CD4-positive, alpha-beta T cell treated with Interferon gamma for 1 hour (primary cell): Measurements from ENCODE around the gene C9orf50.
"Not testable (repeated sequence)": the region's sequence is repeated elsewhere in the genome, so short reads cannot be mapped to it uniquely, and the experiment has no call there.

ENCODE experiments used
- DNase-seq: peaks from one replicate; pipeline ENCODE4 v3.0.0-alpha.2; 2020

C9orf50 gene, protein sequence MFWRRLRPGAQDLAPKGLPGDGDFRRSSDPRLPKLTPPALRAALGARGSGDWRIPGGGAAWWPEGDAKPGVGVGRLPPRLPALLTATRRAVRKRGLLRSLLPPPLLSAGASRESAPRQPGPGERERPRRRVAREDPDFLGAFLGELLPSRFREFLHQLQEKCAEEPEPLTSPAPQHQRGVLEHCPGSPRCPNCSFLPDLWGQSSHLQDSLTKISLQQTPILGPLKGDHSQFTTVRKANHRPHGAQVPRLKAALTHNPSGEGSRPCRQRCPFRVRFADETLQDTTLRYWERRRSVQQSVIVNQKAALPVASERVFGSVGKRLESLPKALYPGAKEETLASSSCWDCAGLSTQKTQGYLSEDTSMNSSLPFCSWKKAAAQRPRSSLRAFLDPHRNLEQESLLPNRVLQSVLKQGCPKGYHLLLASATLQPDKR

GRCh38 chr9:129620669-129621295 lies at the start of gene C9orf50:
Gene C9orf50 (minus strand): TSS chr9:129621101. CDS start chr9:129620574, 527 bp downstream.
- DNase-seq, result no peak

DNA sequence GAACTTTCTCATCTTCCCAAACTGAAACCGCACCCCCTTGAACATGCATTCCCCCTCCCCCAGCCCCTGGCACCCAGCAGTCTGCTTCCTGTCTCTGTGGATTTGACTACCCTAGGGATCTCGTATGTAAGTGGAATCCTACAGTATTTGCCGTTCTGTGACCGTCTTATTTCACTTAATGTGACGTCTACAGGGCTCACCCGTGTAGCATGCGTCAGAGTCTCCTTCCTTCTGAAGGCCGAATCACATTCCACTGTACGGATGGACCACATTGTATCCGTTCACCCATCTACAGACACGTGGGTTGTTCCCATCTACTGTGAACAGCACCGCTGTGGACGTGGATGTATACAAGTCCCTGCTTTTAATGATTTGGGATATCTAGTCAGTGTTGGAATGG lies 49.0 kb upstream of the C9orf50 start:
- DNase-seq, result no peak

GRCh38 chr9:129669141-129669718 lies 48.3 kb upstream of the C9orf50 start:
- no peak for DNase-seq

DNA sequence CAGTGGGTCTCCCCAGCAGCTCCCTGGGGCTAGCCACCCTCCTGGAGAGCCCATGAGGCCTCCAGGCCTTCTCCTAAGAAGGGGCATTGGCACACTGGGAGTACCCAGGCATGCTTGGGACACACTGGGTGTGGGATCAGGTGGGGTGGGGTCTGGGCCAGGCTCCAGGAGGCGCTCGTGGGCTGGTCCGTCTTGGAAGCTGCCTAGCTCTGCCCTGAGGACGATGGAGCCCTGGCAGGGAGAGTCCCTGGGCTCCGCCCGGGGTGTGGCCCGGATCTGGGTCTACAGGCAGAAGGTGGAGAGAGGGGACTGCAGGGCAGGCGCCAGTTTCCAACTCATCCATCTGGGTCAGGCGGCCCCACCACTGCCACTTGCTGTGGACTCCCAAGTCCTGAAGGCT lies 46.9 kb upstream of the C9orf50 start:
- no peak for DNase-seq

DNA sequence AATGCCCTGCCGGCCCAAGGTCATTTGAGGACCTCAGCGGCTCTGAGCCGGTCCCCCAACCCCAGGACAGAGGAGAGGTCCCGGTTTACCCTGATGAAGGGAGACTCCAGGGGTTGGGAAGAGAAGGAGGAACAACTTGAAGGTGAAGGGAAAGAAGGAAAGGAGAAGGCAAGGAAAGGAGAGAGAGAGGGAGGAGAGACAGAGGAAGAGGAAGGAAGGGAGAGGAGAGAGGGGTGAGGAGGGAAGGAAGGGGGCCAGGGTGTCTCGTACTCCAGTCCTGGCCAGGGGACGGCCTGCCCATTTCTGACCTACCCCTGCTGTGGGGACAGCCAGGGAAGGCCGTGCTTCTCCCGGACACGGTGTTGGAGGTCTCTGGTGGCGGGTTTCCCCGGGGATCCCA lies 46.5 kb upstream of the C9orf50 start:
- DNase-seq, result no peak

DNA sequence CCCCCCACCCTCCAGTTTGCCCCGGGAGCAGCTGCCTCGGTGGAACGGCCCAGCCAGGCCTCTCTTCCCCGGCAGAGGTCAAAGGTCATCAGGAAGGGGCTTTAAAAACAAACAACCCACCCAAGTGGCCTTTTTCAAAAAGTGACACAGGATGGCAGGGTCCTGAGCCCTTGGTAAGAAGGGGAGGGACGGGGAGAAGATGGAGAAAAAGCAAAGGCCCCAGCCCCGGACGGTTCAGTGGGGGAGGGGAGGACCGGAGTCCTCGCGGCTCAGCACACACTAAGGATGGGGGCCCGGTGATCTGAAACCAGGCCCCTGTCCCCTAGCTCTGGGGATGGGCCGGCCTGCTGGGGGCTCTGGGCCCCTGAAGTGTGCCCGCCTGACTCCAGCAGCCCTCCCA lies 45.7 kb upstream of the C9orf50 start:
- DNase-seq, result no peak

DNA sequence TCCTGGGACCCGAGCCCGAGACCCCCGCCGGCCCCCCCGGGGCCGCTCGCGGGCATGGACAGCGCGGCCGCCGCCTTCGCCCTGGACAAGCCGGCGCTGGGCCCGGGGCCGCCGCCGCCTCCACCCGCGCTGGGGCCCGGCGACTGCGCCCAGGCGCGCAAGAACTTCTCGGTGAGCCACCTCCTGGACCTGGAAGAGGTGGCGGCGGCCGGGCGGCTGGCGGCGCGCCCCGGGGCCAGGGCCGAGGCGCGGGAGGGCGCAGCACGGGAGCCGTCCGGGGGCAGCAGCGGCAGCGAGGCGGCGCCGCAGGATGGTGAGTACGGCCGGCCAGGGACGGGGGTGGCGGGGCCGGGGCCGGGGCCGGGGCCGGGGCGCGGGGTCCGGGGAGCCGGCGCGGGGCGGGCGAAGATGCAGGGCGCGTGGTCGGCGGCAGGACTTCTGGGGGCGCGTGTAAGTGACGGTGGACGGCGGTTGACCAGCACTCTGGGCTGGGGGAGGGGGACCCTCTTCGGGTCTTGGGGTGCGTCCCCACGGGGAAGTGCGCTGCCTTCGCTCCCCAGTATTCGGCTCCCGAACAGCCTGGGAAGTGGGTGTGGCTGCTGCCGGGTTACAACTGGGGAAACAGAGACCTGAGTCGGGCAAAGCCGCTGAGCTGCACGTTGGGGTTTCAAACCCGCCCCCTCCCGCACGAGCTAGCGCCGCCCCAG lies 45.1 kb upstream of the C9orf50 start:
- DNase-seq, result no peak

DNA sequence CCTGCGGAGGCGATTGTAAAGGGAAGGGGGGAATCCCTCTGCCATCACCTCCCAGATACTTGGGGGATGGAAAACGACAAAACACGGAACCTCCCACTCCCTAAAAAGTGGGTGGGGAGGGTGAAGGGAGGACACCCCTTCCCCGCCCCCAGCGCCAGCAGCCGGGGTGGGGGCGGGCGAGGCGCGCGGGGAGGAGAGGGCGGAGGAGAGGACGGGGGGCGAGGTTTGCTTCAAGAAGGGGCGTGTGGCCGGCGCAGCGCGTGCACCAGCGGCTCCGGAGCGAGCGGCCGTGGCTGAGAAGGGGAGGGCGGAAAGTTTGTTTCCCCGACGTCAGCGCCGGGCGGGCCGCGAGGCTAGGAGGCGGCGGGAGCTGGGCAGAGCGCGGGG lies 44.5 kb upstream of the C9orf50 start, which contains the start of gene PRRX2:
Gene PRRX2 (plus strand): TSS at position 259 of the 387 bp plus-strand sequence. CDS start 221 bp downstream, outside the sequence.
- DNase-seq, result no peak

DNA sequence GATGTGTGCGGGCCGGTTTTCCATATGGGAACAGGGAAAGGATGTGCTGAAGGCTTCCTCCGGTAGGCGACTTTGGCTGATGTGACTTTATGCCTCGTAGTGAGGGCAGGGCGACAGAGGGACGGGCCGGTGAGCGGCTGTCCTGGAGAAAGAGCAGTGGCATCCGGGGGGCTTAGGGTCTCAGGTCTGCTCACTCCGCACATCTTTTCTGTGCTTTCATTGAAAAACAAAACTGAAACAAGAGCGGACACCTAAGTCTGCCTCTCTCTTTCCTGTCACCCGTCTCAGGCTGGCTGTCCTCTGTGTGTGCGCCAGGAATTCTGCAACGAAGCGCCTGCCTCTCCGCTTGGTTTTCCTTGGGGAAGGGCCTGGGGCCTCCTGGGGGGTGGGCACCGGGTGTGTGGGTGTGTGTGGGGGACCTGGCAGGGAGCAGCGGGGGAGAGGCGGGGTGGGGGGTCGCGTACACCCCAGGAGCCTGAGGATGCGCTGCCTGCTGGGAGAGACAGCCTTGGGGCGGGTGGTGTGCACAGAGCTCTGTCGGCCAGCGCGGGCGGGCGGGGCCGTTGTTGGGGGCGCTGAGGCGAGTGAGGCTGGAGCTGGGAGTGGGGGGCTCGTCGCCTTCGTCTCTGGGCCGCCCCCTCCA lies 44.0 kb upstream of the C9orf50 start:
- DNase-seq, result no peak

DNA sequence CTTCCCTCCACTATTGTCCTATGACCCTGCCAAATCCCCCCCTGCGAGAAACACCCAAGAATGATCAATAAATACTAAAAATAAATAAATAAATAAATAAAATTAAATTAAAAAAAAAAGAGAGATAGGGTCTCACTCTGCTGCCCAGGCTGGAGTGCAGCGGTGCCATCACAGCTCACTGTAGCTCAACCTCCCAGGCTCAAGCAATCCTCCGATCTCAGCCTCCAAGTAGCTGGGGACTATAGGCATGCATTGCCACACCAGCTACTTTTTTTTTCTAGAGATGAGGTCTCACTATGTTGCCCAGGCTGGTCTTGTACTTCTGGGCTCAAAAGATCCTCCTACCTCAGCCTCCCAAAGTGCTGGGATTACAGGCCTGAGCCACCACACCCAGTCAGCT lies 41.3 kb upstream of the C9orf50 start:
- not testable (repeated sequence) for DNase-seq

DNA sequence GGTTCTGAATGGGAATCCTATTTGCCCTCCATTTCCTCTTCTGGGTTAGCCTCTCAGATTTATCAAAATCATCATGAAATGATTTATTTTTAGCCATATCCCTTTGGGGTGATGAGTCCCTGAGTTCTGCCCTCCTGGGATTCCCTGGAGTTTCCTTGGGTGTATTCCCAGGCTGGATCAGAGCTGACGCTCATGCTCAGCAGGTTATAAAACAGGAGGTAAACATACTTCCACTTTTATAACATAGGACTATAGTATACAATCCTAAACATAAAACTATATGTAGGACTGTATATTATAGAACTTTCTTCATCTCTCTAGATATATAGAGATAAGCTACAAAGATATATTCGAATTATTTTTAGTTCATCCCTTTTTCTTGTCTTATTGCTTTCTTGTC lies 40.1 kb upstream of the C9orf50 start:
- DNase-seq, result no peak

GRCh38 chr9:129656795-129657390 lies 36.0 kb upstream of the C9orf50 start:
- no peak for DNase-seq

DNA sequence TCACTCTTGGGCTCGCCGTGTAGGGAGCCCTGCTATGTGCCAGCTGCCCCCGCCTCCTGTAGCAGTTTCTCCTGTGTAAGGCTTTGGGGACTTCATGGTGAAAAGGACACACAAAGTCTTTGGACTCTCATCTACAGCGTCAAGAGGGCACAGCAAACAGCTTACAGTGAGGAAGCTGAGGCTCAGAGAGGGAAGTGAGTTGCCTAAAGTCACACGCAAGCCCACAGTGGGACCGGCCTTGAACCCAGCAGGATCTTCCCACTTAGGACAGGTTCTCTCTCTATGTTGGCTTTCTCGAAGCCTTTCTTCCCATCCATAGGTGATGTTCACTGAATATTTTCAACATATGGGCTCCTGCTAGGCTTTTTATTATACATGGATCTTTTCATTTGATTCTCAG lies 34.8 kb upstream of the C9orf50 start:
- DNase-seq, result no peak

DNA sequence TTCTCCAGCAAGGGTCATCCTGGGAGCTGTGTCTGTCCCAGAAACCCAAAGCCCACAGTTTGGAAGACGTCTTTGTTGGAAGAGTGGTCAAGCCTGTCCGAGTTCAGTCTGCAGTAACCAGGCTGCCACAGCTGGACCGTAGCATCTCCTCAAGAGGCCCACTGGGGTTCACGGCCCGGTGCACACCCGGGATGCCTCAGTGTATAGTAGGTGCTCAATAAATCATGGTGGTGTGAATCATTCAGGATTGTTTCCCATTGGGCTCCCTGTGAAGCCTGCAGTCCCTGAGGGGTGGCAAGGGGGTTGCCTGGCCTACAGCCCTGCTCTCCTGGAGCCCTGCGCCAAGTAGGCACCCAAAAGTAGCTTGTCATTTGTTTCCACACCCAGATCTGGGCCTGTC lies 34.3 kb upstream of the C9orf50 start:
- DNase-seq, result no peak

- no peak for DNase-seq
Observed at GRCh38 chr9:129654554-129655040, 33.7 kb upstream of the C9orf50 start.

- no peak for DNase-seq
Observed at GRCh38 chr9:129653823-129654553, 33.1 kb upstream of the C9orf50 start.

DNA sequence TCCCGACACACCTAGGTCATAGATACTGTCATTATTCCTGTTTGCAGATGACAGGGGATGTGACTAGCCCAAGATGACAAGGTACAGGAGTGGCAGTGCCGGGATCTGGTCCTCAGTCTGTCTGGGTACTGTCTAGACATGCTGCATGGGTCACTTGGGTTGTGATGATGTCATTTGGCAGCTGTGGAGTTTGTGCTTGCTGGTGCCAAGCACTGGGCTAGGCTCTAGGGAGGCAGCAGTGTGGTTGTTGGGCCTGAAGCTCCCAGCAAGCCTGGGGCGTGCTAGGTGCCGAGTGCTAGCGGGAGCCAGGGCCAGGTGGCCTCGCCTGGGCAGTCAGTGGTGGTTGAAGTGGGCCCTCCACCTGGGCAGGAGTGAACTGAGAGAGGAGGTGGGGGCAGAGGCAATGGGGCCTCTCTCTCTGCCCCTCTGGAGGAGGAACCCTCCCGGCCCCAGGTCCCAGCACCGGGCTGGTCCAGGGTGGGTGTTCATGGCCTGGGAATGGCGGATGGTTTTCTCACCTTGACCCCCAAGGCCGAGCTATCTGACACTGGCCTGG lies 29.9 kb upstream of the C9orf50 start:
- no peak for DNase-seq

- no peak for DNase-seq
Observed at GRCh38 chr9:129649726-129650679, 29.1 kb upstream of the C9orf50 start.

DNA sequence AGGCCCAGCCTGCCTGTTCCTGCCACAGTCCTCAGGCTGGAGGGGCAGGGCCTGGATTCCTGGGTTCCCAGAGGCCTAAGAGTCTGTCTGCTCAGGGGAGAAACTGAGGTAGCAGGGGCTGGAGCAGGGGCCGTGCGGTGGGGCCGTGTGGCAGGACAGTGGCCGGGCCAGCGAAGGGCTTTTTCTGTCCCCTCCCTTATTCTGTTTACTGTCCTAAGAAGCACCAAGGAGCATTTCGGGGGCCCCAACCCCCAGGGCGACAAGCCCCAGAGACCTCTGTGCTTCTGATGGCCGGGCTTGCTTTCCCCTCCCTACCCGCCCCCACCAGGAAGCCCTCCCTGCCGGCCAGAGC lies 27.8 kb upstream of the C9orf50 start:
- DNase-seq, result no peak
